HepG2 (cell line): ENCODE data around the gene PACS1. TPM values are rescaled to one million over a fixed set of nuclear protein-coding genes. Genes with fewer than 3 reads are reported as not detected.

Source experiments
- HES4 ChIP-seq: sonication (generic); formaldehyde crosslinking; IDR thresholded peaks from 2 replicates; pipeline ENCODE4 v1.9.0; 2021; ENCODE audit warnings: mild to moderate bottlenecking, missing genetic modification reagents, borderline replicate concordance
- KAT7 ChIP-seq: IDR thresholded peaks from 2 replicates; pipeline ENCODE4 v1.6.1; 2018; ENCODE audit warnings: borderline replicate concordance, missing compliant biosample characterization
- KMT2B ChIP-seq: IDR thresholded peaks from 2 replicates; pipeline ENCODE4 v1.6.1; 2016; ENCODE audit warnings: missing genetic modification reagents, missing compliant biosample characterization
- NBN ChIP-seq: fragments of 450-650 bp; conservative IDR thresholded peaks from 2 replicates; pipeline ENCODE4 v1.6.1; 2017
- SP5 ChIP-seq: IDR thresholded peaks from 2 replicates; pipeline ENCODE4 v1.6.1; 2016; ENCODE audit warnings: low read depth, borderline replicate concordance
- SRF ChIP-seq: IDR thresholded peaks from 2 replicates; pipeline ENCODE4 v1.6.1; 2011; ENCODE audit warnings: mild to moderate bottlenecking, low read depth, low read length, moderate library complexity
- TEAD3 ChIP-seq: optimal IDR thresholded peaks from 2 replicates; pipeline ENCODE3; 2016; ENCODE audit warnings: borderline replicate concordance
- ZBTB7B ChIP-seq: sonication (generic); formaldehyde crosslinking; IDR thresholded peaks from 2 replicates; pipeline ENCODE4 v1.4.0; 2020; ENCODE audit warnings: missing genetic modification reagents
- ZFP1 ChIP-seq: IDR thresholded peaks from 2 replicates; pipeline ENCODE4 v1.6.1; 2016
- ZNF235 ChIP-seq: sonication (generic); formaldehyde crosslinking; IDR thresholded peaks from 2 replicates; pipeline ENCODE4 v1.8.1; 2023; ENCODE audit warnings: mild to moderate bottlenecking, missing genetic modification reagents, borderline replicate concordance
- ZNF264 ChIP-seq: sonication (generic); formaldehyde crosslinking; IDR thresholded peaks from 2 replicates; pipeline ENCODE4 v1.4.0; 2020; ENCODE audit warnings: missing genetic modification reagents
- polyA plus RNA-seq, 8 experiments: library from polyadenylated mRNA; depleted of rRNA in 3 of 8; stranded (reverse) in 7 of 8; unstranded in 1 of 8; fragments of >200 nt; fragmentation: Illumina TruSeq in 4 of 8; extraction: Trizol in 4 of 8; gene quantifications; 2 replicates each; pipeline versions ENCODE4 v1.2.1 to v1.2.3, GENCODE V29; 2011 to 2016; ENCODE audit warnings: low read depth in 4 of 8, missing spikeins in 1 of 8, mixed read lengths in 1 of 8; ENCODE audit not compliant: insufficient read depth in 1 of 8
- total RNA-seq, 5 experiments: library from RNA; depleted of rRNA; stranded (reverse); fragments of >200 nt; fragmentation: Illumina TruSeq; extraction: Trizol; gene quantifications; 2 replicates each; pipeline ENCODE4 v1.2.3, GENCODE V29; 2016; ENCODE audit warnings: low read depth in 1 of 5
- TF ChIP-seq, protein P1 (sequence below): sonication (generic); formaldehyde crosslinking; IDR thresholded peaks from 2 replicates; pipeline ENCODE4 v1.5.1; 2020; ENCODE audit warnings: mild to moderate bottlenecking, missing genetic modification reagents, borderline replicate concordance
- TF ChIP-seq, protein P2 (sequence below): sonication (generic); formaldehyde crosslinking; IDR thresholded peaks from 2 replicates; pipeline ENCODE4 v1.4.0; 2020; ENCODE audit warnings: low read depth, mild to moderate bottlenecking, missing genetic modification reagents
- TF ChIP-seq, protein P3 (sequence below): sonication (generic); formaldehyde crosslinking; IDR thresholded peaks from 2 replicates; pipeline ENCODE4 v1.4.0; 2020; ENCODE audit warnings: missing genetic modification reagents
- TF ChIP-seq, protein P4 (sequence below): sonication (generic); formaldehyde crosslinking; IDR thresholded peaks from 2 replicates; pipeline ENCODE4 v1.4.0; 2020; ENCODE audit warnings: missing genetic modification reagents

Gene PACS1
- total and polyA plus RNA-seq, 2 of the 13 experiments (the other 11 are each of a cell fraction or from before 2014, with no cell fraction given): 7.6 to 8.6 TPM

DNA sequence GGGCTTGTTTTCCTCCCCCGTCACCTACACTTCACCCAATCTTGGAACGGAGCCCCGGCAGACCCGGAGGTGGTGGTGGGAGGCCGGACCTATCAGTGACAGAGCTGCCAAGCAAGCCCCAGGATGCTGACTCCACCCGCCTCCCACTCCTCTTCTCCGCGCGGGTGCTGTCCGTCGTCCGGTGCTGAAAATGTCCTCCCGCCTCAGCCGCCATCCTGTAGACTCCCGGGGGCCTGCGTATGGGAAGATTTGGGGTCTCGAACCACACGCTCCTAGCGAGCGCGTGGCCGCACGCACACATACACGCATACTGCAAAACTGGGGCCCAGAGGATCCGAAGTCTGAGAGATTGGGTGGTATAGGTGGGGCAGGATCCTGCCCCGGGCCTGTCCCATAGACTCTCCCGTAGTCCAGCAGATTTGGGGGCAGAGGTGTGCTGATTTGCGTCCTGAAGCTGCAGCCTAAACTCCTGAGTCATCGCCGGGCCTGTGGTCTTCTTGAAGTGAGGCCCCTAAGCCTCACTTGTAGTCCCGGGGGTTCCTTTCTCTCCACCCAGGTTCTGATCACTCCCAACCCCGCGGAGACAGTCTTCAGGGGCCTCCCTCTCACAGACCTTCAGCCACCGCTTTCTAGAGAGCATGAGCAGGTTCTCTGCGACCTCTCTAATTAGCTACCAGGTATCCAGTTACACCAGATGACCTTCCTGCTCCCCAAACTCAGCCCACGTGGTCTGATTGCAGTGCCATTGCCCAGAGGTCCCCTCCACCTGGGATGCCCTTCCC lies 219.7 kb downstream of the PACS1 start (continued):
- TF ChIP-seq, protein P1, sequence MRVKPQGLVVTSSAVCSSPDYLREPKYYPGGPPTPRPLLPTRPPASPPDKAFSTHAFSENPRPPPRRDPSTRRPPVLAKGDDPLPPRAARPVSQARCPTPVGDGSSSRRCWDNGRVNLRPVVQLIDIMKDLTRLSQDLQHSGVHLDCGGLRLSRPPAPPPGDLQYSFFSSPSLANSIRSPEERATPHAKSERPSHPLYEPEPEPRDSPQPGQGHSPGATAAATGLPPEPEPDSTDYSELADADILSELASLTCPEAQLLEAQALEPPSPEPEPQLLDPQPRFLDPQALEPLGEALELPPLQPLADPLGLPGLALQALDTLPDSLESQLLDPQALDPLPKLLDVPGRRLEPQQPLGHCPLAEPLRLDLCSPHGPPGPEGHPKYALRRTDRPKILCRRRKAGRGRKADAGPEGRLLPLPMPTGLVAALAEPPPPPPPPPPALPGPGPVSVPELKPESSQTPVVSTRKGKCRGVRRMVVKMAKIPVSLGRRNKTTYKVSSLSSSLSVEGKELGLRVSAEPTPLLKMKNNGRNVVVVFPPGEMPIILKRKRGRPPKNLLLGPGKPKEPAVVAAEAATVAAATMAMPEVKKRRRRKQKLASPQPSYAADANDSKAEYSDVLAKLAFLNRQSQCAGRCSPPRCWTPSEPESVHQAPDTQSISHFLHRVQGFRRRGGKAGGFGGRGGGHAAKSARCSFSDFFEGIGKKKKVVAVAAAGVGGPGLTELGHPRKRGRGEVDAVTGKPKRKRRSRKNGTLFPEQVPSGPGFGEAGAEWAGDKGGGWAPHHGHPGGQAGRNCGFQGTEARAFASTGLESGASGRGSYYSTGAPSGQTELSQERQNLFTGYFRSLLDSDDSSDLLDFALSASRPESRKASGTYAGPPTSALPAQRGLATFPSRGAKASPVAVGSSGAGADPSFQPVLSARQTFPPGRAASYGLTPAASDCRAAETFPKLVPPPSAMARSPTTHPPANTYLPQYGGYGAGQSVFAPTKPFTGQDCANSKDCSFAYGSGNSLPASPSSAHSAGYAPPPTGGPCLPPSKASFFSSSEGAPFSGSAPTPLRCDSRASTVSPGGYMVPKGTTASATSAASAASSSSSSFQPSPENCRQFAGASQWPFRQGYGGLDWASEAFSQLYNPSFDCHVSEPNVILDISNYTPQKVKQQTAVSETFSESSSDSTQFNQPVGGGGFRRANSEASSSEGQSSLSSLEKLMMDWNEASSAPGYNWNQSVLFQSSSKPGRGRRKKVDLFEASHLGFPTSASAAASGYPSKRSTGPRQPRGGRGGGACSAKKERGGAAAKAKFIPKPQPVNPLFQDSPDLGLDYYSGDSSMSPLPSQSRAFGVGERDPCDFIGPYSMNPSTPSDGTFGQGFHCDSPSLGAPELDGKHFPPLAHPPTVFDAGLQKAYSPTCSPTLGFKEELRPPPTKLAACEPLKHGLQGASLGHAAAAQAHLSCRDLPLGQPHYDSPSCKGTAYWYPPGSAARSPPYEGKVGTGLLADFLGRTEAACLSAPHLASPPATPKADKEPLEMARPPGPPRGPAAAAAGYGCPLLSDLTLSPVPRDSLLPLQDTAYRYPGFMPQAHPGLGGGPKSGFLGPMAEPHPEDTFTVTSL: peak; percentile 66; the same call in 1 of the 2 replicates
- TF ChIP-seq KMT2B: no peak; the same call in none of the 2 replicates
- TF ChIP-seq NBN: no peak
- TF ChIP-seq, protein P2, sequence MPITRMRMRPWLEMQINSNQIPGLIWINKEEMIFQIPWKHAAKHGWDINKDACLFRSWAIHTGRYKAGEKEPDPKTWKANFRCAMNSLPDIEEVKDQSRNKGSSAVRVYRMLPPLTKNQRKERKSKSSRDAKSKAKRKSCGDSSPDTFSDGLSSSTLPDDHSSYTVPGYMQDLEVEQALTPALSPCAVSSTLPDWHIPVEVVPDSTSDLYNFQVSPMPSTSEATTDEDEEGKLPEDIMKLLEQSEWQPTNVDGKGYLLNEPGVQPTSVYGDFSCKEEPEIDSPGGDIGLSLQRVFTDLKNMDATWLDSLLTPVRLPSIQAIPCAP (CRISPR knock-in tag): no peak
- 0 out of 2 replicates have a peak, but pooled peaks have one; percentile 78 for TF ChIP-seq ZNF235 (CRISPR knock-in tag)
- 0 out of 2 replicates have a peak, but pooled peaks have one; percentile 53 for TF ChIP-seq ZNF264 (CRISPR knock-in tag)
- peak; percentile 96 for TF ChIP-seq HES4 (CRISPR knock-in tag)
- TF ChIP-seq, protein P3, sequence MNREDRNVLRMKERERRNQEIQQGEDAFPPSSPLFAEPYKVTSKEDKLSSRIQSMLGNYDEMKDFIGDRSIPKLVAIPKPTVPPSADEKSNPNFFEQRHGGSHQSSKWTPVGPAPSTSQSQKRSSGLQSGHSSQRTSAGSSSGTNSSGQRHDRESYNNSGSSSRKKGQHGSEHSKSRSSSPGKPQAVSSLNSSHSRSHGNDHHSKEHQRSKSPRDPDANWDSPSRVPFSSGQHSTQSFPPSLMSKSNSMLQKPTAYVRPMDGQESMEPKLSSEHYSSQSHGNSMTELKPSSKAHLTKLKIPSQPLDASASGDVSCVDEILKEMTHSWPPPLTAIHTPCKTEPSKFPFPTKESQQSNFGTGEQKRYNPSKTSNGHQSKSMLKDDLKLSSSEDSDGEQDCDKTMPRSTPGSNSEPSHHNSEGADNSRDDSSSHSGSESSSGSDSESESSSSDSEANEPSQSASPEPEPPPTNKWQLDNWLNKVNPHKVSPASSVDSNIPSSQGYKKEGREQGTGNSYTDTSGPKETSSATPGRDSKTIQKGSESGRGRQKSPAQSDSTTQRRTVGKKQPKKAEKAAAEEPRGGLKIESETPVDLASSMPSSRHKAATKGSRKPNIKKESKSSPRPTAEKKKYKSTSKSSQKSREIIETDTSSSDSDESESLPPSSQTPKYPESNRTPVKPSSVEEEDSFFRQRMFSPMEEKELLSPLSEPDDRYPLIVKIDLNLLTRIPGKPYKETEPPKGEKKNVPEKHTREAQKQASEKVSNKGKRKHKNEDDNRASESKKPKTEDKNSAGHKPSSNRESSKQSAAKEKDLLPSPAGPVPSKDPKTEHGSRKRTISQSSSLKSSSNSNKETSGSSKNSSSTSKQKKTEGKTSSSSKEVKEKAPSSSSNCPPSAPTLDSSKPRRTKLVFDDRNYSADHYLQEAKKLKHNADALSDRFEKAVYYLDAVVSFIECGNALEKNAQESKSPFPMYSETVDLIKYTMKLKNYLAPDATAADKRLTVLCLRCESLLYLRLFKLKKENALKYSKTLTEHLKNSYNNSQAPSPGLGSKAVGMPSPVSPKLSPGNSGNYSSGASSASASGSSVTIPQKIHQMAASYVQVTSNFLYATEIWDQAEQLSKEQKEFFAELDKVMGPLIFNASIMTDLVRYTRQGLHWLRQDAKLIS (CRISPR knock-in tag): no peak
- no peak for TF ChIP-seq ZFP1 (CRISPR knock-in tag)
- TF ChIP-seq, protein P4, sequence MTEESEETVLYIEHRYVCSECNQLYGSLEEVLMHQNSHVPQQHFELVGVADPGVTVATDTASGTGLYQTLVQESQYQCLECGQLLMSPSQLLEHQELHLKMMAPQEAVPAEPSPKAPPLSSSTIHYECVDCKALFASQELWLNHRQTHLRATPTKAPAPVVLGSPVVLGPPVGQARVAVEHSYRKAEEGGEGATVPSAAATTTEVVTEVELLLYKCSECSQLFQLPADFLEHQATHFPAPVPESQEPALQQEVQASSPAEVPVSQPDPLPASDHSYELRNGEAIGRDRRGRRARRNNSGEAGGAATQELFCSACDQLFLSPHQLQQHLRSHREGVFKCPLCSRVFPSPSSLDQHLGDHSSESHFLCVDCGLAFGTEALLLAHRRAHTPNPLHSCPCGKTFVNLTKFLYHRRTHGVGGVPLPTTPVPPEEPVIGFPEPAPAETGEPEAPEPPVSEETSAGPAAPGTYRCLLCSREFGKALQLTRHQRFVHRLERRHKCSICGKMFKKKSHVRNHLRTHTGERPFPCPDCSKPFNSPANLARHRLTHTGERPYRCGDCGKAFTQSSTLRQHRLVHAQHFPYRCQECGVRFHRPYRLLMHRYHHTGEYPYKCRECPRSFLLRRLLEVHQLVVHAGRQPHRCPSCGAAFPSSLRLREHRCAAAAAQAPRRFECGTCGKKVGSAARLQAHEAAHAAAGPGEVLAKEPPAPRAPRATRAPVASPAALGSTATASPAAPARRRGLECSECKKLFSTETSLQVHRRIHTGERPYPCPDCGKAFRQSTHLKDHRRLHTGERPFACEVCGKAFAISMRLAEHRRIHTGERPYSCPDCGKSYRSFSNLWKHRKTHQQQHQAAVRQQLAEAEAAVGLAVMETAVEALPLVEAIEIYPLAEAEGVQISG (CRISPR knock-in tag): peak; percentile 33; the same call in 1 of the 2 replicates
- no peak for TF ChIP-seq TEAD3 (CRISPR knock-in tag)
- no peak for TF ChIP-seq SP5 (CRISPR knock-in tag)
- TF ChIP-seq ZBTB7B: 0 out of 2 replicates have a peak, but pooled peaks have one; percentile 23
- 0 out of 2 replicates have a peak, but pooled peaks have one; percentile 34 for TF ChIP-seq KAT7
- no peak for TF ChIP-seq SRF
